ENCODE results near the gene GSK3B. TPM values are rescaled to one million over a fixed set of nuclear protein-coding genes. Genes with fewer than 3 reads are reported as not detected.

Gene GSK3B
- total and polyA plus RNA-seq, 10 of the 15 experiments (the other 5 are each of a cell fraction or from before 2014, with no cell fraction given) = 8.5 to 49.8 (median 25.5) TPM

- intact Hi-C loops (cut with micrococcal nuclease; ENCODE audit: unreplicated experiment) = no loop called here
- no peak for TF ChIP-seq PML (IDR thresholded peaks at IDR 0.05; ENCODE audit: low read length)
- TF ChIP-seq NRF1 (conservative IDR thresholded peaks at IDR 0.05; ENCODE audit: low read depth, low read length) = no peak
- no peak for TF ChIP-seq BHLHE40 (IDR thresholded peaks at IDR 0.05; ENCODE audit: borderline replicate concordance in 1 of 2, low read depth in 2 of 2, low read length in 1 of 2)
- TF ChIP-seq RB1 (IDR thresholded peaks at IDR 0.05; ENCODE audit: borderline replicate concordance) = no peak
- TF ChIP-seq E2F8 (IDR thresholded peaks at IDR 0.05; ENCODE audit: low read depth, partially characterized antibody) = no peak
- TF ChIP-seq RUNX3 (IDR thresholded peaks at IDR 0.05; ENCODE audit: low read length) = no peak
- TF ChIP-seq ATF3 (IDR thresholded peaks at IDR 0.05; ENCODE audit: borderline replicate concordance, extremely low read depth, low read depth, low read length) = no peak
- TF ChIP-seq GATAD2B (conservative IDR thresholded peaks at IDR 0.05; ENCODE audit: low read depth) = no peak
- no peak for TF ChIP-seq TCF7 (IDR thresholded peaks at IDR 0.05; ENCODE audit: borderline replicate concordance)
- TF ChIP-seq SMAD1 (IDR thresholded peaks at IDR 0.05; ENCODE audit: low read depth, partially characterized antibody) = no peak
- no peak for TF ChIP-seq TAF1 (IDR thresholded peaks at IDR 0.05; ENCODE audit: borderline replicate concordance, low read depth, low read length)
- FAIRE-seq (no peak), ATAC-seq (no peak), DNase-seq (ENCODE audit: low read depth, low spot score) (no peak)
- H3K79me2 ChIP-seq (ENCODE audit: control insufficient read depth, insufficient read depth, low read length) = no peaks in the 10 kb centered on the region
- in situ Hi-C loops (cut with MboI) = no loop called here
- H3K36me3 ChIP-seq (ENCODE audit: control insufficient read depth in 2 of 2, insufficient read depth in 2 of 2, low read length in 1 of 2) = no peaks in the 10 kb centered on the region; a peak in 1 of 4 replicates
- no peak overlapping the region for H3K4me3 ChIP-seq
- H2AFZ ChIP-seq (ENCODE audit: control insufficient read depth, low read depth, low read length) = no peak overlapping the region
- H3K27ac ChIP-seq (ENCODE audit: control insufficient read depth, insufficient read depth) = no peak overlapping the region
- SMC1A ChIA-PET (ENCODE audit: uncharacterized antibody, unreplicated experiment) = interaction anchor here (0.6 to 1.7 kb wide), 8 partner anchors 9 to 1413 kb away, joined by 3 to 7 read pairs (median 4); no protein-coding TSS in a partner anchor
- H3K4me1 ChIP-seq (ENCODE audit: control insufficient read depth, insufficient read depth, low read length) = no peaks in the 10 kb centered on the region
- CTCF ChIA-PET = interaction anchor here (0.7 to 3.5 kb wide), 10 partner anchors 10 to 620 kb away, joined by 3 to 15 read pairs (median 6); no protein-coding TSS in a partner anchor
- no peaks in the 10 kb centered on the region for H4K20me1 ChIP-seq (ENCODE audit: control insufficient read depth, insufficient read depth)
- no TSS peak for BruUV-seq (replicated peaks)
- no peaks in the 10 kb centered on the region for H3K27me3 ChIP-seq (replicated peaks in 1 of 2; ENCODE audit: control insufficient read depth in 2 of 2, insufficient read depth in 2 of 2, low read length in 1 of 2)
- no peak overlapping the region for H3K4me2 ChIP-seq (ENCODE audit: control insufficient read depth, insufficient read depth)
- 100% methylated on average over 2 of the region's 2 CpGs for WGBS (ENCODE audit: insufficient coverage, insufficient replicate concordance, low lambda C conversion rate, missing lambda C conversion rate)
- RAD21 ChIA-PET (ENCODE audit: unreplicated experiment) = interaction anchor here (0.5 to 2.4 kb wide), 5 partner anchors 20 to 598 kb away, joined by 3 to 11 read pairs (median 4); no protein-coding TSS in a partner anchor
- POLR2A ChIA-PET = interaction anchor here (0.7 kb wide), 2 partner anchors 62 to 322 kb away, joined by 3 to 4 read pairs; no protein-coding TSS in a partner anchor
- H3K9me3 ChIP-seq (replicated peaks; ENCODE audit: control insufficient read depth, insufficient read depth, low read length) = no peaks in the 10 kb centered on the region
- H3K9ac ChIP-seq (ENCODE audit: control insufficient read depth, insufficient read depth, low read length) = no peak overlapping the region
Observed at GRCh38 chr3:119818937-119819336, 275.3 kb downstream of the GSK3B start.
